ENCODE measurements around the gene AMPH.
"Not testable (repeated sequence)": the region's sequence is repeated elsewhere in the genome, so short reads cannot be mapped to it uniquely, and the experiment has no call there.

The AMPH gene

GRCh38 chr7:38351601-38352000 is 279.6 kb downstream of the AMPH start:
- TF ChIP-seq CTCF (IDR thresholded peaks at IDR 0.05; ENCODE audit: low read depth, low read length) = no peak
- no peak for DNase-seq (ENCODE audit: extremely low read depth, low read depth)

- not testable (repeated sequence) for DNase-seq (ENCODE audit: extremely low read depth, low read depth)
These were observed 280.4 kb downstream of the AMPH start for GRCh38 chr7:38350777-38351176.

GRCh38 chr7:38349869-38350583 is 281.1 kb downstream of the AMPH start:
- not testable (repeated sequence) for DNase-seq (ENCODE audit: extremely low read depth, low read depth)
- TF ChIP-seq CTCF (IDR thresholded peaks at IDR 0.05; ENCODE audit: low read depth, low read length) = peak; percentile 16

- not testable (repeated sequence) for DNase-seq (ENCODE audit: extremely low read depth, low read depth)
These were observed 281.9 kb downstream of the AMPH start for GRCh38 chr7:38349126-38349795.

GRCh38 chr7:38345299-38346172 is 285.6 kb downstream of the AMPH start:
- not testable (repeated sequence) for DNase-seq (ENCODE audit: extremely low read depth, low read depth)
- TF ChIP-seq CTCF (IDR thresholded peaks at IDR 0.05; ENCODE audit: low read depth, low read length) = peak; percentile 48

- not testable (repeated sequence) for DNase-seq (ENCODE audit: extremely low read depth, low read depth)
These were observed 286.4 kb downstream of the AMPH start for GRCh38 chr7:38344741-38345140.

- DNase-seq (ENCODE audit: extremely low read depth, low read depth) = not testable (repeated sequence)
These were observed 289.0 kb downstream of the AMPH start for GRCh38 chr7:38342135-38342534.

GRCh38 chr7:38341172-38341705 is 289.9 kb downstream of the AMPH start:
- peak; percentile 39 for TF ChIP-seq CTCF (IDR thresholded peaks at IDR 0.05; ENCODE audit: low read depth, low read length)
- not testable (repeated sequence) for DNase-seq (ENCODE audit: extremely low read depth, low read depth)

All from AG09319 (cell line).